TTC549 (cell line): ENCODE results near the gene CCDC38.

ENCODE experiments used
- FAIRE-seq: peaks from 2 replicates; lab custom pipeline; 2012; peaks lifted over from hg19 to GRCh38; lab: Jason Lieb, UNC

Gene CCDC38

DNA sequence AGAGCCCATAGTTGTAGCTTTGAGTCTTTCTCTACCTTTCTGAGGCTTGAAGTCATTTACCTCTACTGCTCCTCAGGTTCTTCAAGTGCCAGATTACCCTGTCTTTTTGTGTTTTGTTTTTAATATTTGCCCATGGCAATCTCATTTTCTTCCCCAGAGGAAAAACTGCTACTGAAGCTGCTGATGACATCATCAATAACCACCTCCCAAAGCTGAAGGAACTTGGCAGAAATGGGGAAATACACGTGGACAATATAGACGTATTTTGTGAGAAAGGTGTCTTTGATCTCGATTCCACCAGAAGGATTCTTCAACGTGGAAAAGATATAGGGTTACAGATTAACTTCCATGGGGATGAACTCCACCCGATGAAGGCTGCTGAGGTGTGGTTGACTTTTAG lies 17.8 kb upstream of the CCDC38 start:
- no peak for FAIRE-seq

GRCh38 chr12:95959107-95959506 lies 16.7 kb upstream of the CCDC38 start:
- FAIRE-seq, result no peak

- FAIRE-seq, result no peak
These were observed 14.2 kb upstream of the CCDC38 start for GRCh38 chr12:95956557-95957145.

- FAIRE-seq, result no peak
These were observed 13.2 kb upstream of the CCDC38 start for GRCh38 chr12:95955549-95956159.

DNA sequence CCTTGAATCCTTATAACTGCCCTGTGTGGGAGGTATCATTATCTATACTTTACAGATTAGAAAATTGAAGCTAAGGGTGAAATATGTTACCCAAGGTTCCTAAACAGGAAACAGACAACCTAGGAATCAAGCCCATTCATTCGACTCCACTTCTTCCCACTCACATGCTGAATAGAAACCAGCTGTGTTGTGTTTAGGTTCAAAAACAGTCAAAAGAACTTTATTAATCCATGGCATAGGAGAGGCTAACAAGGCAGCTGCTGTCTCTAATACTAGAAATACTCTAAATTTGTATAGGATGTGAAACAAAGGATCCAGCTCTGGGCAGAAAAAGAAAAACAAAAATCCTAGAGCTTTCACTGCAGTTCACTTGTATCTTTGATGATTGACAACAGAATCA lies 10.6 kb upstream of the CCDC38 start:
- FAIRE-seq, result no peak

DNA sequence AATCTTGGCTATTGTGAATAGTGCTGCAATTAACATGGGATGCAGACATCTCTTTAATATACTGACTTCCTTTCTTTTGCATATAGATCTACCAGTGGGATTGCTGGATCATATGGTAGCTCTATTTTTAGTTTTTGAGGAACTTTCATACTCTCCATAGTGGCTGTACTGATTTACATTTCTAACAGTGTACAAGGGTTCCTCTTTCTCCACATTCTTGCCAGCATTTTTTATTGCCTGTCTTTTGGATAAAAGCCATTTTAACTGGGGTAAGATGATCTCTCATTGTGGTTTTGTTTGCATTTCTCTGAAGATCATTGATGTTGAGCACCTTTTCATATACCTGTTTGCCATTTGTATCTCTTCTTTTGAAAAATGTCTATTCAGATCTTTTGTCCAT lies 9.1 kb upstream of the CCDC38 start:
- no peak for FAIRE-seq

DNA sequence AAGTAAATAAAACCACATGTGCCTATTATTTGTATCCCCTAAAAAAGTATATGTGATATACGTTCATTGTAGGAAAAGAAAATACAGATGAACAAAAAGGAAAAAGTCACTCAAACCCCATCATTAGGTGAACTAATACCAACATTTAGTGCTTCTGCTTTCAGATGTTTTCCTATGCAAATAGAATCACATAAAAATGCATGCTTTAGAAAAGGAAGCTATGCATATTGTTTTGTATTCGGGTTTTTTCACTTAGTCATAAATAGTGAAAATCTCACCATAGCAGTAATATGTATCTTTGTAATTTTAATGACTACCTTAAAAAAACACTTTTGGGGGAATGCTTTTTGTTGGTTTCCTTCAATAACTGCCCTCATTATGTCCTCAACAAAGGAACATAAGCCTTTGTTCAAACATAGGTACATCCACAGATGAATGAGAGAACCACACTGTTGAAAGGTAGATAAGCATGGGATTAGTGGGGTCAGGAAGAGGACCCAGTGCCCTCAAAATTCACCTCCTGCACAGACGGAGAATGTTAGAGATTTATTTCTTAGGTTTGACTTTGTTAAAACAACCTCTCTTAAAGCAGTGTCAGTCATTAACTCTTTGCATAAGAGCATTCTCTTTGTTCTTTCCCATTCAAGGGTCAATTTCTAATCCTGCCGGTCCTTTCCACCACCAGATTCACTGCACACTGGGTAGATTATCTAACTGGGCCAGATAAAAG lies 7.2 kb upstream of the CCDC38 start:
- FAIRE-seq, result no peak

- FAIRE-seq, result no peak
These were observed 1.8 kb upstream of the CCDC38 start for GRCh38 chr12:95944108-95944704.

GRCh38 chr12:95943330-95943842 lies 972 bp upstream of the CCDC38 start, which contains the start of gene AMDHD1:
Gene AMDHD1, plus strand, starts transcription at chr12:95943331. Its CDS starts 68 bp downstream, at chr12:95943399.
- no peak for FAIRE-seq

GRCh38 chr12:95942101-95942523 lies 302 bp downstream of the CCDC38 start:
- FAIRE-seq, result no peak

DNA sequence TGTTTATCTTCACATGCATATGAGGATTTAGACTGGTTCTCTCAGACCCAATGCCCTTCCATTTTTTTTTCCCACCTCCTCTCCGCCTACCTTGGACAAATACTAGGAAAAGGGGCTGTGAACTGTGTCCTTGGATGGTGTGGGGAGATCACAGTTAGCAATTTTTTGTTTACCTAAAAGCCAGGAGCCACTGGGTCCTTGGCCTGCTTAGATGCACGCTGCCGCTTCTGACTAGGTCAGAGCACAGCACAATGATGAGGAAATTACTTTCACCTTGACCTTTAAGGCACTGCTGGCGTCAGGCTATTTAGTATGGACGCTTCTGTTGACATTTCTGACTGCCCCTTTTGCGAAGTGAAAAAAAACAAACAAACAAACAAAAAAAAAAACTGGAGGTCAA lies 1.9 kb downstream of the CCDC38 start:
- FAIRE-seq, result no peak

GRCh38 chr12:95922231-95922630 lies 20.2 kb downstream of the CCDC38 start:
- no peak for FAIRE-seq

- no peak for FAIRE-seq
These were observed 23.3 kb downstream of the CCDC38 start for GRCh38 chr12:95919110-95919509.

- FAIRE-seq, result no peak
These were observed 24.0 kb downstream of the CCDC38 start for GRCh38 chr12:95918194-95918993.

DNA sequence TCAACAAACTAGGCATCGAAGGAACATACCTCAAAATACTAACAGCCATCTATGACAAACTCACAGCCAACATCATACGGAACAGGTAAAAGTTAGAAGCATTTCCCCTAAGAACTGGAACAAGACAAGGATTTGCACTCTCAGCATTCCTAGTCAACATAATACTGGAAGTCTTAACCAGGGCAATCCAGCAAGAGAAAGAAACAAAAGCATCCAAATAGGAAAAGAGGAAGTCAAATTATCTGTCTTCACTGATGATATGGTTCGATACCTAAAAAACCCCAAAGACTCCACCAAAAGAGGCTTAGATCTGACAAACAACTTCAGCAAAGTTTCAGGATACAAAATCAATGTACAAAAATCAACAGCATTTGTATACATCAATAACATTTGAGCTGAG lies 32.5 kb downstream of the CCDC38 start:
- no peak for FAIRE-seq

DNA sequence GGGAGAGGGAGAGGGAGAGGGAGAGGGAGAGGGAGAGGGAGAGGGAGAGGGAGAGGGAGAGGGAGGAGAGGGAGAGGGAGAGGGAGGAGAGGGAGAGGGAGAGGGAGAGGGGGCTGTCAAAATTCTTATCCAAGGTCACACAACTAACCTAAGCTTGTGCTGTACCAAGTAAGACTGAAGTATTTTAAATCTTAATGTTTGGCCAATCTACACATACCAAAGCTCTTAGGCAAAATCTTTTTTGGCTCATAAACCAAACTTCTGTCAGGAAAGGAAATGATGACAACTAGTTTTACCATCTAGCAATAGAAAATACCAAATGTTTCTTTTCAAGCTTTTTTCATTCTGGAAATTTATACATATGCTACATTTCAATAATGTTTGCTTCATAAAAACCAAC lies 33.8 kb downstream of the CCDC38 start:
- no peak for FAIRE-seq

DNA sequence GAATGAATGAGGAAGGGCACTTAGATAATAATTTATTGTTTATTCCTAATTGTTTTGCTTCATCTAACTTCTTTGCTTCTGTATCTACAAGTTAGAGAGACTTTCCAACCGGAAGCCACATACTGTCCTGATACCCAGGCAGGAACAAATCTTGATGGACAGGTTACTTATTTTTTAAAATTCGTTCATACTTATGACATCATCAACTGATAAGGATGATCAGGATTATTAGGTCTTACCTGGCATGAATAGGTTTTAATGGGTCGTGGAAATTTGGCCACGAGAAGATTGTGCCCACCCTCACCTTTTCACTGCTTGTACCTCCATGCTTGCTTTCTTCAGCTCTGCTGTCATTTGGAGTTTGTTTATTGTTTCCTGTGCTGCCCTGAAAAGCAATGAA lies 44.3 kb downstream of the CCDC38 start:
- no peak for FAIRE-seq

- no peak for FAIRE-seq
These were observed 45.6 kb downstream of the CCDC38 start for GRCh38 chr12:95896846-95897245.

DNA sequence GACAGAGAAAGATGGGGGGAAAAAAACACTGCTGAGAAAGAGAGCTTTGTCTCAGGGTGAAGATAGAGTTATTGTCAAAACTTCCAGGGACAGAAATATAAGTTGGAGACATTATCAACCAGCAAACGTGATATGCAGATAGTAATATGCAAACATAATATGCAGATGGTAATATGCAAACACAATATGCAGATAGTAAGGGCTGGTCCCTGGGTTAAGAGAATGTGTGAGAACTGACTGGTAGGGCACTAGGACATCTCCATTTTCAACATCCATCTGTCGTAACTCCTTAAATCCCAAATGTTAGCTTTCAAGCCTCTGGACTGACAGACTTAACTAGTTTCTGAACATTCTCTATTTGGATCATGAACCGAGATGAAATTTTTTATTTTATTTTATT lies 51.5 kb downstream of the CCDC38 start:
- no peak for FAIRE-seq

GRCh38 chr12:95887311-95887710 lies 55.1 kb downstream of the CCDC38 start:
- FAIRE-seq, result no peak

DNA sequence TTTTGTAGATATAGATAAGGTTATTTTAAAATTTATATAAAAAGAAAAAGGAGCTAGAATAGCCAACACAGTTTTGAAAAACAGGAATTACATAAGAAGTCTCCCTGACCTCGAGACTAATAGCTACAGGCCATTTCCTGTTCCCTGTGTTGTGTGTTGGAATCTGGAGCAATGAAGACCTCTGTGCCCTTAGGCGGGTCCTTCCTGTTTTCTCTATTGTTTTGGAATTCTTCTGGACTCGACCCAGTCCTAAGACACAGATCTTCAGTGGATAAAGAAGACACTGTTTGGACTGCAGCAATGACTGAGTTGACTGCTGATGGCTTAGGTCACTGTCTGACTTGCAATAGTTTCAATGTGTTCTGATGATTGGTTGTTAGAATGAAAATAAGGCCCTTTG lies 57.4 kb downstream of the CCDC38 start:
- no peak for FAIRE-seq

DNA sequence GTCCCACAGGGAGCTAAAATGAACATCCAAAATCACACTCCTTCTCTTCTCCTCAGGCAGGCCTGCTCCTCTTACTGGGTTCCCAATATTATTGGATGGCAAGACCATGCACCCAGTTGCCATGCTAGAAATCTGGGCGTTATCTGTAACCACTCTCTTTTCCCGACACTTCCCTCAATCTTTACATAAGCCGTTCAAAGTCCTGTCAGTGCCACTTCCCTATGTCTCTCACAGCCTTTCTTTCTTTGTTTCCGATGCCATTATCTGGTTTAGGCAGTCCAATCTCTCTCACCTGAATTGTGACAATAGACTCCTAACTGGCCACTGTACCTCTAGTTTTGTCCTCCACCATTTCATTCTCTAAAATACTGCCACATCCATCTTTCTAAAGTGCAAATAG lies 59.5 kb downstream of the CCDC38 start:
- no peak for FAIRE-seq
